HG03103 (cell line): Measurements from ENCODE around the gene GPR162.

Experiments used
- ATAC-seq: cut with Tn5 transposase; IDR thresholded peaks from one replicate; pipeline ENCODE4 v1.9.1; 2021; ENCODE audit warnings: low read depth; ENCODE audit not compliant: unreplicated experiment

Gene GPR162

DNA sequence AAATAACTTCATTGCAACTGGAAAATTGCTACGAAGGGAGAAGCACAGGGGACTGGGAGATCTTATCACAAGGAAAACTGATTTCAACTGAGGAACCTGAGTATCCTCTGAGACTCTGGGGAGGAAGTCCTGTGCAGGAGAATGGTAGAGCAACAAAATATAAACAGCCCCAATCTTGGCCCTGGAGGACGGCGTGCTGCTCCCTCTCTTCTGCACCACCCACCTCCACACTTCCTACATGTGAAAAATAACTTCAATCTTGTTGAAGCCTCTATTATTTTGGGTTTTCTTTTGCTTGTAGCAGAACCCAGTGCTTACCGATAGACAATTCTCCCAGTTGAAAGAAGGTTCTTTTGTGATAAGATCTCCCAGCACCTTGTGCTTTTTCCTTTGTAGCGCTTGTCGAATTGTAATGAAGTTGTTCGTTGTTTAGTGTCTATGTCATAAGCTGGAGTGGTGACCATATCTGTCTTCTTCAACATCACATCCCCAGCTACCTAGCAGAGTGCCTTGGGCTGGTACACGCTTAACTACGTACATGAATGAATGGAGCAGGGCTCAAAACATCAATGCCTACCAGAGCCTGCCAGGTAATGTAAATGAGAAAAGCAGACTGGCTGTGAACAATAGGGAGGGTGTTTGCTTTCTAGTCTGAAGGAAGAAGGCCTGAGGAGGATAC is 35.1 kb upstream of the GPR162 start:
- ATAC-seq: no peak

DNA sequence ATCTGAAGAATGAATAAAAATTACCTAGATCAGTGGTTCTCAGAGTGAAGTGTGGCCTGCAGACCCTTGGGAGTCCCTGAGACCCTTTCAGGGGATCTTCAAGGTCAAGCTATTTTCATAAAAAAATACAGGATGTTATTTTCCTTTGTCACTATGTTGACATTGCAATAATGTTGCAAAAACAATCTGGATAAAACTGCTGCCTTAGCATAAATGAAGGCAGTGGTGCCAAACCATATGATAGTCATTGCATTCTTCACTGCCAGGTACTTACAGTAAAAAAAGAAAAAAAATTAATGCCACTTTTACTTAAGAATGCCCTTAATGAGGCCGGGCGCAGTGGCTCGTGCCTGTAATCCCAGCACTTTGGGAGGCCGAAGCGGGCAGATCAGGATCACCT is 34.3 kb upstream of the GPR162 start:
- ATAC-seq: no peak

DNA sequence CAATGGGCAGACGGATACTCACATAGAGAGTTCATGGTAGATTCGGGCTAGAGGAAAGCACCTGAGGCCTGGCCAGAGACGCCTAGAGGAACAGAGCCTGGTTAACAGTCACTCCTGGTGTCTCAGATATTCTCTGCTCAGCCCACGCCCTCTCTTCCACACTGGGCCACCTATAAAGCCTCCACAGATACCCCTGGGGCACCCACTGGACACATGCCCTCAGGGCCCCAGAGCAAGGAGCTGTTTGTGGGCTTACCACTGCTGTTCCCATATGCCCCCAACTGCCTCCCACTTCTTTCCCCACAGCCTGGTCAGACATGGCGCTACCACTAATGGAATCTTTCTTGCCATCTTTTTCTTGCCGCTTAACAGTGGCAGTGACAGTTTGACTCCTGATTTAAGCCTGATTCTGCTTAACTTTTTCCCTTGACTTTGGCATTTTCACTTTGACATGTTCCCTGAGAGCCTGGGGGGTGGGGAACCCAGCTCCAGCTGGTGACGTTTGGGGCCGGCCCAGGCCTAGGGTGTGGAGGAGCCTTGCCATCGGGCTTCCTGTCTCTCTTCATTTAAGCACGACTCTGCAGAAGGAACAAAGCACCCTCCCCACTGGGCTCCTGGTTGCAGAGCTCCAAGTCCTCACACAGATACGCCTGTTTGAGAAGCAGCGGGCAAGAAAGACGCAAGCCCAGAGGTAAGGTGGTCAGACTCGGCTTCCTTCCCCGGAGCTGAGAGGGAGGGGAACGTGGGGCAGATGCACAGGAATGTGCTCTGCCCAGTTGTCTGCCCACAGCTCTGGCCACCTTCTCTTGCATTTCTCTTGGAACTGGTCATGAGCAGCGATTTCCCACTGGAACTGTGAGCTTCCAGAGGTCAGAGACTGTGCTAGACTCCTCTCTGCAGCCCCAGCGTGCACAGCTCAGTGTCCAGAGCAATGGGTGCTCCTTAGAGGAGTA is 32.4 kb upstream of the GPR162 start, which contains the start of gene CD4:
CD4 (plus strand) TSS at position 557 of the 953 bp plus-strand sequence. CDS start 10,611 bp downstream, outside the sequence.
- ATAC-seq: no peak

DNA sequence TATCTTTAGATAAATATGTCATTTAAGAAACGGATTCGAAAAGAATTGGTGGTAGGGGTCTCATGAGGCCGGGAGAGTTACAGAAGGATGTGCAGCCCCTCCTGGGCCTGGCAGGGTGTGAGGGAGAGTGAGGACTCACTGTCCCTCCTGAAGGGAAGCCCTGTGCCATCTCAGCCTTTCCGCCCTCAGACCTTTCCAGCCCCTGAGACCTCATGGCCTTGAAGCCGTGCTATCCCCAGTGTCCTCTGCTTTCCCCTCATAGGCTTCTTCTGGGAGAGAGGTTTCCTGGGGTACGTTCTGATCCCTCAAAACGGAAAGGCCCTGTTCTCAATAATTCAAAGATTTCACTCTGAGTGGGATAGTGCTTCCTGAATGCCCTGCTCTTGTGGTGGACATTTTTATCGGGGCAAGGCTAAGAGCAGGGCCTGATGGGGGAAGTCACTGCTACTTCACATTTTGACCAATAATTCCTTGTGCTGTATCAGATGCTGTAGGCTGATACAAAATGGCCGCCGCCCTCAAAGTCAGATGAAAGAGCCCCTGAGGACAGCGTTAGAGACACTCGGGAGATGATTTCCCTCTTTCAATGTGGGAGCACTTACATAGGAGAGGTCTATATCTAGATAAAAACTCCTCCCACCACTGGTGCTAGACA is 31.0 kb upstream of the GPR162 start:
- ATAC-seq: no peak

DNA sequence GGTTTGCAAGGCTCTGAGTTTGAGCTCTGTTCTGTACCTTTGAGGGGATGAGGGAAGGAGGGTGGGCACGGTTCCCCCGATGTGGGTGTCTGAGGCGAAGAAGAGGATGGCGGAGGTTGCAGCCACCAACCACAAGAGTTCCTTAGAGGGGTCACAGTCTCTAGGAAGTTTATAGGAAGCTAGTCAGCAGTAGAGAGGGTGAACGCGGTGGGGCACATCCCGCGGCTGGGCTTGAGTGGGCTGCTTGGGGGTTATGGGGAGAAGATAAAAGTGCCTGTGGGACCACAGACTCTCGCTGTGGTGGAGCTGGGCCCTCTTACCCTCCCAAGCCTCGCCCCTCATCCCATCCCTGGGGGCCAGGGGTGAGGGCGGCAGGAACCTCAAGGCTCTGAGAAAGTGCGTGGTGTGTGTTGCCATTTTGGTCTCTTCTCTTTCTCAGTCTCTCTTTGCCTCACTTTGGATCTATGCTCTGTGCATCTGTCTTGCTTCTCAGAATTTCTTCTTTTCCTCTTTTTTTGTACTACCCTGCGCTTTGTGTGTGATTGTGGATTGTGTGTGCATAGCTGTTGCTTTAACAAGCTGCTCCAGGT is 29.6 kb upstream of the GPR162 start:
- no peak for ATAC-seq

DNA sequence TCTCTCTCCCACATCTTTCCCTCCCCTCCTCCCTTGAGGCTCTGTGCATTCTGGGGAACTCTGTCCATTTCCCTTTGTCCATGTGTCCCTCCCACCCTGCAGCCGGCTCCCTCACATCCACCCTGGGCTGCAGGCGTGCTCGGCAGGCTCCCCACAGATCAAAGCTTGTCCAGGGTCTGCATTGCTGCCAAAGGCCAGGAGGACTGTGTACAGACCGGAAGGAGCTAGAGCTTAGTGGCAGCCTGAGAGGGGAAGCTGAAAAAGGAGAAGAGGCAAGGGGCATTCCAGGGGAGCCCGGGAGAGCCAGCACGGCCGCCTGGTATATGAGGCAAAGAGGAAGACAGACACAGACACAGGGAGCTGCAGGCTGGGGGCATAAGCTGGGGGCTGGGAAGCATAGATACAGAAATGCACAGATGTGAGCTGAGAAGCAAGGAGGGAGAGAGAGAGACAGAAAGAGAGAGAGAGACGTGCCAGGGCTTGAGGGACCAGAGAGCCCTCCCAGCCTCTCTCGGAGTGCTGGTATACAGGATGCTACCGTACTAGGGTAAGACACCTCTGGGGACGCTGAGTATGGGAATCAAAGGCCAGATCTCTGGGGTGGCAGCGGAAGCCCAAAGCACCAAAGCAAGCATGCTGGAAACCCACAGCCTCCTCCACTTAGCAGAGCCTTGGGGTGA is 29.0 kb upstream of the GPR162 start:
- no peak for ATAC-seq

DNA sequence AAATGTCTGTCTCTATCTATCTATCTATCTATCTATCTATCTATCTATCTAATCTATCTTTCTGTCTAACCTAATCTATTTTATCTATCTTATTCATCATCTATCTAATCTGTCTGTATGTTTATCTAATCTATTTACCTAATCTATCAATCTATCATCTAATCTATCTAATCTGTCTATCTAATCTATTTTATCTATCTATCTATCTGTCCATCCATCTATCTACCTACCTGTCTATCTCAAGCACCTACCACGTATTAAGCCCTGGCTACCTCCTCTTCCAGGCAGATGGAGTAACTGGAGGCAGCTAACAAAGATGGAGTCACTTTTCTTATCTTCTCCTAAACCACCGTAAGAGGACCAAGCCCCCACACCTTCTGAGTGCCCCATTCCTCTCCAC is 26.5 kb upstream of the GPR162 start:
- no peak for ATAC-seq

DNA sequence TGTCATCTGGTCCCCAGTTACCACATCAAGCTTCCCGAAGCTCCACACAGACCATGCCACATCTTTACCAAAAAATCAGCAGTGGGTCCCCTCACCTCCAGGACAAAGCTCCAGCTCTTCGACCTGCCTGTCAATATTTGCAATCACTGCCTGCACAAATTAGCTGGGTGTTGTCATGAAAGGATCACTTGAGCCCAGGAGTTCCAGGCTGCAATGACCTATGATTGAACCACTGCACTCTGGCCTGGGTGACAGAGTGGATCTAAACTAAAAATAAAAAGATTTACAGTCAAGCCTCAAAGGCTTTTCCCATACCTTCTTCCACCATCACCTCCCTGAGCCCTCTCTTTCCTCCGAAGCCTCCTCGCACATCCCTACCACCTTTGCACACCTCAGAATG is 25.0 kb upstream of the GPR162 start:
- no peak for ATAC-seq

DNA sequence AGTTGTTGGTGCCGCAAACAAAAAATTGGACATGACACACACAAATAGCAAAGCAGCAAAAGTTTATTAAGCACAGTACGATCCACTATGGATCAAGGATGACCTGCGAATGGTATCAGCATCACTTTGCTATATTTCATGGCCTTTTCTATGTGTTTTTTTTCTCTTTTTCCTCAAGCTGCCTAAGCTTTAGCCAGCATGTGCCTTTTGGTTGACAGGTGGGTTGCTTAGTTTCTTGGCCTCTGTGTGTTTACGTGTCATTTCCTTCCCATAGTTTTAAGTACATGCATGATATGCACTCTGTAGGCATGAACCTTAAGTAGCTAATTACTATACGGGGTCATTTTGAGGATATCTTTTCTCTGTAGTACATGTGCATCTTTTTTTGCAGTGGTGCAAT is 22.5 kb upstream of the GPR162 start:
- ATAC-seq: no peak

DNA sequence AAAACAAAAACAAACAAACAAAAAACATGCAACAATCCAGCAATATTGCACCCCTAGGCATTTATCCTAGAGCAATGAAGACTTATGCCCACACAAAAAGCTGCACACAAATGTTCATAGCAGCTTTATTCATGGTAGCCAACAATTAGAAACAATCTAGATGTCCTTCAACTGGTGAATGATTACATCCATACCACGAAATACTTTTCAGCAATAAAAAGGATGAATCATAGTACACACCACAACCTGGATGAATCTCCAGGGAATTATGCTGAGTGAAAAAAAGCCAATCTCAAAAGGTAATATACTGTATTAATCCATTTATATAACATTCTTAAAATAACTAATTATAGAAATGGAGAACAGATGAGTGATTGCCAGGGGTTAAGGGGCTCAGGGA is 14.5 kb upstream of the GPR162 start:
- ATAC-seq: no peak

DNA sequence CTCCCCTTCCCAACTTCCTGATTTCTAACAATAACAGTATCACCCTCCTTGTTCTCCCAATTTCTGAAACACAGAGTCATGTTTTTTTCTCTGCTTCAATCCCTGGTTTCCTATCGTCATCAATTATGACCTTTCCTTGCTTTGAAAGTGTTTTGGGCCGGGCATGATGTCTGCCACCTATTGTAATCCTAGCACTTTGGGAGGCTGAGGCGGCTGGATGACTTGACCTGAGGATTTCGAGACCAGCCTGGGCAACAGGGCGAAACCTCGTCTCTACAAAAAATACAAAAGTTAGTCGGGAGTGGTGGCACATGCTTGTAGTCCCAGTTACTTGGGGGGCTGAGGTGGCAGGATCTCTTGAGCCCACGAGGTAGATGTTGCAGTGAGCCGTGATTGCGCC is 12.6 kb upstream of the GPR162 start:
- ATAC-seq: no peak

DNA sequence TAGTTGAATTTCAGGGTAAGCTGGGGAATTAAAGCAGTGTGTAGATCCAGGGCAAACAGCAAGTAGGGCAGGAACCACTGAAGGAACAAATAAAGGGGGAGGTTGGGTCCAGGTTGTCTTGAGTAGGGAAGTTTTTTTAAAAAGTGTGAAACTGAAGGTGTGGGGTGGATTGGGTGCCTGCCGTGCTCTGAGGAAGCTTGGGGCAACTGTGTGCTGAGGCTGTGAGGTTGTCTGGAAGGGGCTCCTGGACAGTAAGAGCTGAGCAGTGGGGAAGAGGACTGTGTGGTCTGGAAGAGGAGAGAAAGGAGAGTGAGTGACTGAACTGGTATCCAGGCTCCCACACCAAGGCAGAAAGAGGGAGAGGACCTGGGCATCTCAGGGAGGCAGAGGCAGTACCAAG is 10.9 kb upstream of the GPR162 start:
- no peak for ATAC-seq

DNA sequence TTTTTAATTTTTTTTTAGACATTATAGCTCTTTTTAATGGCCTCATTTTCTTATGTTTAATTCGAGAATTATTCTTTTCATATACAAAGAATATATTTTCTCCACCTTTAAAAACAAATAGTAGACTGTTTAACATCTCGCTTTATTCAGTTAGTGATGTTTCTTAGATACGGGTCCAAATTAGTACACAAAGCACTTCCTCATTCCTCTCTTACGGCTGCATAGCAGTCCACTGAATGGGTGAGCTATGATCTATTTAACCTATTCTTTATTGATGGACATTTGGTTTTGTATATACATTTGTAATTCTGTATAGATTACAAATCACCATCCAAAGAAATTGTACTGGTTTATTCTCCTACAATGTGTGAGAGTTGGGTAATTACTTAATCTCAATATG is 8.3 kb upstream of the GPR162 start:
- no peak for ATAC-seq

DNA sequence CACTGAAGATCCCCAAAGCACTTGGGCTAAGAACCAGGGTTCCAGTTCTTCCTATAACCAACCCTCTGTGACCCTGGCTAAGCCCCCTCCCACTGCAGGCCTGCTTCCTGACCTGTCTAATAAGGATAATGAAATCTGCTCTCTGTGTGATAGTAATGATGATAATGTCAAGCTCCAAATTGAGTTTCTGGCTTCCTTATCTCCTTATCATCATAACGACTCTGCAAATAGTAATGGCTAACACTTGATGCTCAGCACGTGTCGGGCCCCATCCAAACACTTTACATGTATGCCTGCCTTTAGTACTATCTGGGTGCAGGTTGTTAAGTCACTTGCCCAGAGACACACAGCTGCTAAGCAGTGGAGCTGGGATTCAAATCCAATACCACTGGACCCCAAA is 5.0 kb upstream of the GPR162 start:
- no peak for ATAC-seq

DNA sequence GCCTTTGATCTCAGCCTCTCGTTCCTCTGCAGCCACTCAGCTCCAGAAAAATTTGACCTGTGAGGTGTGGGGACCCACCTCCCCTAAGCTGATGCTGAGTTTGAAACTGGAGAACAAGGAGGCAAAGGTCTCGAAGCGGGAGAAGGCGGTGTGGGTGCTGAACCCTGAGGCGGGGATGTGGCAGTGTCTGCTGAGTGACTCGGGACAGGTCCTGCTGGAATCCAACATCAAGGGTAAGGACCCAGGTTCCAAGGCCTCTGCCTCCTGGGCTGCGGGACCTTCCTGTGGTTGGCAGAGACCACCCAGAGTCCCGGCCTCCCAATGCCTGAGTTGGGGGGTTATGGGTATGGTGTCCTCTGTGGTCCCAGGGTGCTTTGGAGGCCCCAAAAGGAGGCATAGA is 4.5 kb upstream of the GPR162 start:
- no peak for ATAC-seq

DNA sequence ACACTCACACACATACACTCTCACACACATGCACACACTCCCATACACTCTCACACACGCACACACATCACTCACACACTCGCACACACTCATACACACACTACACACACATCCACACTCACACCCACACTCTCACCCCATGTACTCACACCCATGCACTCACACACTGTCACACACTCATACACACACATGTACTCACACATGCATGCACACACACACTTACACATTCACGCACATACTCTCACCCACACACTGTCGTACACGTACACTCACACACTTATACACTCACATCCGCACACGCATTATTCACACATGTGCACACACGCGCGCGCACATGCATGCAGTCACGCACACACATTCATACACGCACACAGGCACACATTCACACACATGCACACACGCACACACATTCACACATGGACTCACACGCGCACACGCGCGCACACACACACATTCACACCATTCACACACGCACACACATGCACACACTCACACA is 3.9 kb upstream of the GPR162 start:
- ATAC-seq: no peak

DNA sequence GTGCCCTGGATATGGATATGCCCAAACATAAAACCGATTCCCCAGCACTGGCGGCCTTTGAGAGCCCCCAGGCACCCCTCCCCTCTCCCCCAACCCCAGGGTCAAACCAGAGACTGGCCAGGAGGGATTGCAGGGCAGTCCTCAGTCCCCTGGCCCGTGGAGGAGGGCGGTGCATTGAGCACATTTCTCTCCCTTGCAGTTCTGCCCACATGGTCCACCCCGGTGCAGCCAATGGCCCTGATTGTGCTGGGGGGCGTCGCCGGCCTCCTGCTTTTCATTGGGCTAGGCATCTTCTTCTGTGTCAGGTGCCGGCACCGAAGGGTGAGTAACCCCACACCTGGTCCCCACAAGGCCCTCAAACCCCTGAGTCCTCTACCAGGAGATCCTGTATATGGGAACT is 3.4 kb upstream of the GPR162 start:
- ATAC-seq: no peak

DNA sequence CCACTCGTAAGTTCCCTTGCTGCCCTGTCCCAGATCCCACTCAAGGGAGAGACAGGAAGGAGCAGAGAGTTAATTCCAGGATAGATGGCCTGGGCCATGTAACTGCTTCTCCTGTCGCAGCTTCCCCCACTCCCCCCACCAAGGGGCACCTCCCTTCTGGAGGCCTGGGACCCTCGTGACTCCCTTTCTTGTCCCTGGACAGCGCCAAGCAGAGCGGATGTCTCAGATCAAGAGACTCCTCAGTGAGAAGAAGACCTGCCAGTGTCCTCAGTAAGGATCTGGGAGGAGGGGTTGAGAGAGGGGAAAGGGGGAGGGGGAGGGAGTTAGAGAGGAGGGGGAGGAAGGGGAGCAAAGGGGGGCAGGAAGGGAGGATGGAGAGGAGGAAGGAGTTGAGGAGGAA is 3.0 kb upstream of the GPR162 start:
- no peak for ATAC-seq

DNA sequence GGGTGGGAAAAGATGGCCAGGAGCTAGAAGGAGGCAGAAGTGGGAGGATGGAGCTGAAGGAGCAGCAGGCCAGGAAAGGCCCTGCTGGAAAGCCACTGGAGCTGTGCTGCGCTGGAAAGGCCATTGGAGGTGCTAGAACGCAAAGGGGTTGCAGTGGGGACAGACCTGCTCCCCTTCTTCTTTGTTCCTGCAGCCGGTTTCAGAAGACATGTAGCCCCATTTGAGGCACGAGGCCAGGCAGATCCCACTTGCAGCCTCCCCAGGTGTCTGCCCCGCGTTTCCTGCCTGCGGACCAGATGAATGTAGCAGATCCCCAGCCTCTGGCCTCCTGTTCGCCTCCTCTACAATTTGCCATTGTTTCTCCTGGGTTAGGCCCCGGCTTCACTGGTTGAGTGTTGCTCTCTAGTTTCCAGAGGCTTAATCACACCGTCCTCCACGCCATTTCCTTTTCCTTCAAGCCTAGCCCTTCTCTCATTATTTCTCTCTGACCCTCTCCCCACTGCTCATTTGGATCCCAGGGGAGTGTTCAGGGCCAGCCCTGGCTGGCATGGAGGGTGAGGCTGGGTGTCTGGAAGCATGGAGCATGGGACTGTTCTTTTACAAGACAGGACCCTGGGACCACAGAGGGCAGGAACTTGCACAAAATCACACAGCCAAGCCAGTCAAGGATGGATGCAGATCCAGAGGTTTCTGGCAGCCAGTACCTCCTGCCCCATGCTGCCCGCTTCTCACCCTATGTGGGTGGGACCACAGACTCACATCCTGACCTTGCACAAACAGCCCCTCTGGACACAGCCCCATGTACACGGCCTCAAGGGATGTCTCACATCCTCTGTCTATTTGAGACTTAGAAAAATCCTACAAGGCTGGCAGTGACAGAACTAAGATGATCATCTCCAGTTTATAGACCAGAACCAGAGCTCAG is 2.3 kb upstream of the GPR162 start:
- no peak for ATAC-seq
